ENCODE results near the gene SFN.

GRCh38 chr1:26856181-26856580 lies 6.8 kb upstream of the SFN start:
- no peak for TF ChIP-seq CTCF (IDR thresholded peaks at IDR 0.05)
- no peak for TF ChIP-seq POLR2AphosphoS5 (IDR thresholded peaks at IDR 0.05)
- no peak for TF ChIP-seq POLR2A (IDR thresholded peaks at IDR 0.05)
- no peak for TF ChIP-seq EP300 (IDR thresholded peaks at IDR 0.05)

Measured in sigmoid colon (tissue), 4 donors.